ENCODE results near the gene ZSWIM3.

ZSWIM3 gene

DNA sequence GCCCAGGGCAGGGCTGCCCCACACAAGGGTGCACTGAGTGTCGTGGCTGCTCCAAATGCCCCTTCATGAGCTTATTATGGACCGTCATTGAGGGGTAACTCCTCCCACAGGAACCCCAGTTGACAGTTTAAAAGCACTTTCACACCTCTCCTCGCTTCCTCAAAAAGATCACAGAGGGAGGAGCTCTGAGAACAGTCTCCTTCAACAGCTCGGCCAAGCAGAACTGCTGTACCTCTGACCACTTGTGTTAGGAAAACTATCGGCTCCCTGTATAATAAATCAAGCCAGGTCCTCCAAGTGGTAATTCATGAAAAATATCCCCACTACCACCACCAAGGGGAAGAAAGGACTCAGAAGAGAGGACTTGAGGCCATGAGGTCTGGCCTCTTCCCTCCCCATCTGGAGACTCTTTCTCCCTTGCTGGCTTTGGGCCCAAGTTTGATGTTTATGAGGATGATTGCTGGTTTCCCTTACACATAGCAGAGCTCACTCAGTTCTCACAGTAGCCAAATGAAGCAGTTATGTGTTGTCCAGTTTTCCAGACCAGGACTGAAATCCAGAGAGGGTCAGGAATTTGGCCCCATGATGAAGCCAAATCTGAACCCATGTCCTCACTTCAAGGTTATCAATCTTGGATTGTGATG, 15.1 kb upstream of the ZSWIM3 start:
- H3K4me3 ChIP-seq (ENCODE audit: low read depth, low read length): no peak overlapping the region
- ChIA-PET POLR2A (interaction anchor here (0.7 to 1.9 kb wide), 5 partner anchors 9 to 93 kb away, joined by 3 to 9 read pairs (median 4); partner anchors contain the start of genes ACOT8, PCIF1 and SNX21), CTCF (interaction anchor here (0.8 to 2.1 kb wide), 5 partner anchors 9 to 48 kb away, joined by 3 to 6 read pairs (median 3); partner anchors contain the start of gene SNX21)
- TF ChIP-seq, protein P1, sequence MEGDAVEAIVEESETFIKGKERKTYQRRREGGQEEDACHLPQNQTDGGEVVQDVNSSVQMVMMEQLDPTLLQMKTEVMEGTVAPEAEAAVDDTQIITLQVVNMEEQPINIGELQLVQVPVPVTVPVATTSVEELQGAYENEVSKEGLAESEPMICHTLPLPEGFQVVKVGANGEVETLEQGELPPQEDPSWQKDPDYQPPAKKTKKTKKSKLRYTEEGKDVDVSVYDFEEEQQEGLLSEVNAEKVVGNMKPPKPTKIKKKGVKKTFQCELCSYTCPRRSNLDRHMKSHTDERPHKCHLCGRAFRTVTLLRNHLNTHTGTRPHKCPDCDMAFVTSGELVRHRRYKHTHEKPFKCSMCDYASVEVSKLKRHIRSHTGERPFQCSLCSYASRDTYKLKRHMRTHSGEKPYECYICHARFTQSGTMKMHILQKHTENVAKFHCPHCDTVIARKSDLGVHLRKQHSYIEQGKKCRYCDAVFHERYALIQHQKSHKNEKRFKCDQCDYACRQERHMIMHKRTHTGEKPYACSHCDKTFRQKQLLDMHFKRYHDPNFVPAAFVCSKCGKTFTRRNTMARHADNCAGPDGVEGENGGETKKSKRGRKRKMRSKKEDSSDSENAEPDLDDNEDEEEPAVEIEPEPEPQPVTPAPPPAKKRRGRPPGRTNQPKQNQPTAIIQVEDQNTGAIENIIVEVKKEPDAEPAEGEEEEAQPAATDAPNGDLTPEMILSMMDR (IDR thresholded peaks at IDR 0.05; ENCODE audit: insufficient read depth, low read length, missing control alignments): no peak
- peak; percentile 23 for DNase-seq (ENCODE audit: low read depth, low spot score)

DNA sequence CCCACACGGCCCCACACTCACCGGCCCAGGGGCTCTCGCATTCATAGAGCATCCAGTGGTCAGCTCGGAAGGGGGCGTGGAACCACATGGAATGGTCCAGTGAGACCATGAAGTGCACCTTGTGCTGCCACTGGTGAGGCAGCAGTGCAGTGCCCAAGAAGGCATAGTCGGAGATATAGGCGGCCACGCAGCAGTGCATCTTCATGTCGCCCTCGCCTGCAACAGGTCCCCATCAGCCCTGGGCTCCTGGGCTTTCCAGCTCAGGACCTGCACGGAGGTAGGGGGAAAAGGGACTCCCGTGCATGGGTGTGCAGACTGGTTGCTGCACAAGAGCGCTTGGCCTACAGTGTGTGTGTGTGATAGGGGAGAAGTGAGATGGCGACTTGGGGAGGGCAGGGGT, 13.9 kb upstream of the ZSWIM3 start:
- TF ChIP-seq, protein P1 (IDR thresholded peaks at IDR 0.05; ENCODE audit: insufficient read depth, low read length, missing control alignments): no peak
- H3K4me3 ChIP-seq (ENCODE audit: low read depth, low read length): no peak overlapping the region
- ChIA-PET CTCF (no interaction called here), POLR2A (interaction anchor here (0.6 kb wide), 1 partner anchor 1485 kb away, joined by 3 read pairs; no protein-coding TSS in a partner anchor)
- no peak for DNase-seq (ENCODE audit: low read depth, low spot score)

DNA sequence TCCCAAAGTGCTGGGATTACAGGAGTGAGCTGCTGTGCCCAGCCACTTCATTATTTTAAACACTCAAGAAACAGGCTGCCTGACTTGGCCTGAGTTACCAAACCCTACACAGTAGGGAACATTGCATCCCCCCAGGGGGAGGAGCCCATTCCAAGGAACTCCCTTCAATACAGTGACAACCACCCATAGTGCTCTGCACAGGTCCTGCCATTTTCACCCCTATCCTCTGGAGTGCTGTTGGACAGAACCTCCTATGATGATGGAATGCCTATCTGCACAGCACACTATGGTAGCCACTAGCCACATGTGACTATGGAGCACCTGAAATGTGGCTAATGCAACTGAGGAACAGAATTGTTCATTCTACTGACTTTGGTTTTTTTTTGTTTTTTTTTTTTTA, 12.0 kb upstream of the ZSWIM3 start:
- TF ChIP-seq, protein P1 (IDR thresholded peaks at IDR 0.05; ENCODE audit: insufficient read depth, low read length, missing control alignments): no peak
- CTCF ChIA-PET: interaction anchor here (0.8 kb wide), 1 partner anchor 23 kb away, joined by 3 read pairs; no protein-coding TSS in a partner anchor
- POLR2A ChIA-PET: no interaction called here
- no peak for DNase-seq (ENCODE audit: low read depth, low spot score)
- no peak overlapping the region for H3K4me3 ChIP-seq (ENCODE audit: low read depth, low read length)

DNA sequence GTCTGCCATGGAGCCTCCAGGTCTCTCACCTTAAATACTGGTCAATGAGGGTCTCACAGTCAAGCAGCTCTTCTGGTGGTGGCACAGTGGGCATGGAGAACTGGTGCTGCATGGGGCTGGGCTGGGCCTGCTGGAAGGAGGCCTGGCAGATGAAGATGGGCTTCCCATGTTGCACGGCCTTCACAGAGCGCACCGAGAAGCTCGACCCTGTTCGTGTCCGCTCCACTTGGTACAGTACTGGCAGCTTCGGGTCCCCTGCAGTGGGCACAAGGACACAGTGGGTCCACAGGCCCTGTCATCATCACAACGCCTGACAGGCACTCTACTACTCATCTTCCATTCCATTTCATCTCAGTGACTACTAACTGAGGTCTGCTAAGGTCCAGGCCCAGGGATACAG, 9.0 kb upstream of the ZSWIM3 start:
- ChIA-PET CTCF (no interaction called here), POLR2A (no interaction called here)
- DNase-seq (ENCODE audit: low read depth, low spot score): no peak
- TF ChIP-seq, protein P1 (IDR thresholded peaks at IDR 0.05; ENCODE audit: insufficient read depth, low read length, missing control alignments): no peak
- H3K4me3 ChIP-seq (ENCODE audit: low read depth, low read length): no peak overlapping the region

DNA sequence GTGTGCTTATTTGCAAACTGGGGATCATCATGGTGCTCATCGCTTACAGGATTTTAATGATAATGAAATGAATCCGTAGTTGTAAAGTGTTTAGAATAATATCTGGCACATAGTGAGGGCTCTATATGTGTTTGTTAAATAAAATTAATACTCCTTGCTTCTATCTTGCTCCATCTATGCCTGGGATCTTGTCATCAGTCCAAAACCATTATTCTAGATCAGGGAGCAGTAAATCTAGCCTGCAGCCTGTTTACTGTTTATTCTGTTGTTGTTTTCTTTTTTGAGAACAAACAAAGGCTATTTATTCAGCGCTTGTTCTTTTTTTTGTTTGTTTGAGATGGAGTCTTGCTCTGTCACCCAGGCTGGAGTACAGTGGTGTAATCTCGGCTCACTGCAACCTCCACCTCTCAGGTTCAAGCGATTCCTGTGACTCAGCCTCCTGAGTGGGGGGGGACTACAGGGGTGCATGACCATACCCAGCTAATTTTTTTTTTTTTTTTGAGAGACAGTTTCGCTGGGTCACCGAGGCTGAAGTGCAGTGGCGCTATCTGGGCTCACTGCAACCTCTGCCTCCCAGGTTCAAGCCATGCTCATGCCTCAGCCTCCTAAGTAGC, 8.3 kb upstream of the ZSWIM3 start:
- ChIA-PET CTCF (interaction anchor here (1.1 kb wide), 1 partner anchor 42 kb away, joined by 3 read pairs; the partner anchor contains the start of genes CTSA and NEURL2), POLR2A (interaction anchor here (0.9 kb wide), 1 partner anchor 32 kb away, joined by 3 read pairs; the partner anchor contains the start of gene ZSWIM1)
- no peak overlapping the region for H3K4me3 ChIP-seq (ENCODE audit: low read depth, low read length)
- TF ChIP-seq, protein P1 (IDR thresholded peaks at IDR 0.05; ENCODE audit: insufficient read depth, low read length, missing control alignments): no peak
- no peak for DNase-seq (ENCODE audit: low read depth, low spot score)

DNA sequence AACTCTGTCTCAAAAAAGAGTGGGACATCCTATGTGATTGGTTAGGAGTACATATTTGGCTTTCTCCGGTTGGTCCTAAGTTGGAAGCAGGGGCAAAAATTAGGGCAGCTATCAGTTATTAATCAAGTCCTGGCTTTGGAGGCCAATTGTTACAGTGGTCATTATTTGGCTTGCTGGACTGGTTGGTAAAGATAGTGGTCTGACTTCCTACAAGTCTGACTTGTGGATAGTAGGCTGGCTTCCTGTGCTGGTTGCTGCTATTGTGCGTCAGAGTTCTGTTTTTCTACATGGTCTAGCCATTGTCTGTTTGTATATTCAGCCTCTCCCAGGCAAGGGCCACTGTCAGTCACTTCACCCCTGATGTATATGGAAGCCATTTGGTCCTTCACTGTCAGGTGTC, 7.2 kb upstream of the ZSWIM3 start:
- no peak overlapping the region for H3K4me3 ChIP-seq (ENCODE audit: low read depth, low read length)
- TF ChIP-seq, protein P1 (IDR thresholded peaks at IDR 0.05; ENCODE audit: insufficient read depth, low read length, missing control alignments): no peak
- POLR2A ChIA-PET: interaction anchor here (0.9 kb wide), 1 partner anchor 31 kb away, joined by 3 read pairs; the partner anchor contains the start of gene ZSWIM1
- CTCF ChIA-PET: interaction anchor here (1.1 kb wide), 2 partner anchors 23 to 40 kb away, joined by 3 read pairs; partner anchors contain the start of genes CTSA and NEURL2
- no peak for DNase-seq (ENCODE audit: low read depth, low spot score)

Measured in AG04449 (cell line).